ENCODE measurements around the gene CTSL. TPM values are rescaled to one million over a fixed set of nuclear protein-coding genes. Genes with fewer than 3 reads are reported as not detected.
A peak's percentile ranks its signal among the peaks of the same experiment; 100 is the strongest.
"Not testable (repeated sequence)": the region's sequence is repeated elsewhere in the genome, so short reads cannot be mapped to it uniquely, and the experiment has no call there.

The CTSL gene
- total and polyA plus RNA-seq, 4 donors = 156 to 210 (median 180) TPM

DNA sequence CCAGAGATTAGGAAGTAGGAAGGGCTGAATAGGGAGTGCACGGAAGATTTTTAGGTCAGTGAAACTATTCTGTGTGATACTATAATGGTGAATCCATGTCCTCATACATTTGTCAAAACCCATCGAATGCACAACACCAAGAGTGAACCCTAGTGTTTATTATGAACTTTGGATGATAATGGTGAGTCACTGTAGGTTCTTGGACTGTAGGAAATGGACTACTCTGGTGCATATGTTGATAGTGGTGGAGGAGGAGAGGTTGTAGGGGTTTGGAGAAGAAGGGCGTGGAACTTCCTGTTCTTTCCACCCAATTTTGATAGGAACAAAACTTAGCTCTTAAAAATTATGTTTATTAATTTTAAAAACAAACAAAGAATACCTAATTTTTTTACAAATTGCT, 14.3 kb downstream of the CTSL start (continued):
- TF ChIP-seq, protein P1, sequence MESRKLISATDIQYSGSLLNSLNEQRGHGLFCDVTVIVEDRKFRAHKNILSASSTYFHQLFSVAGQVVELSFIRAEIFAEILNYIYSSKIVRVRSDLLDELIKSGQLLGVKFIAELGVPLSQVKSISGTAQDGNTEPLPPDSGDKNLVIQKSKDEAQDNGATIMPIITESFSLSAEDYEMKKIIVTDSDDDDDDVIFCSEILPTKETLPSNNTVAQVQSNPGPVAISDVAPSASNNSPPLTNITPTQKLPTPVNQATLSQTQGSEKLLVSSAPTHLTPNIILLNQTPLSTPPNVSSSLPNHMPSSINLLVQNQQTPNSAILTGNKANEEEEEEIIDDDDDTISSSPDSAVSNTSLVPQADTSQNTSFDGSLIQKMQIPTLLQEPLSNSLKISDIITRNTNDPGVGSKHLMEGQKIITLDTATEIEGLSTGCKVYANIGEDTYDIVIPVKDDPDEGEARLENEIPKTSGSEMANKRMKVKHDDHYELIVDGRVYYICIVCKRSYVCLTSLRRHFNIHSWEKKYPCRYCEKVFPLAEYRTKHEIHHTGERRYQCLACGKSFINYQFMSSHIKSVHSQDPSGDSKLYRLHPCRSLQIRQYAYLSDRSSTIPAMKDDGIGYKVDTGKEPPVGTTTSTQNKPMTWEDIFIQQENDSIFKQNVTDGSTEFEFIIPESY (IDR thresholded peaks at IDR 0.05) = no peak
- TF ChIP-seq, protein P2, sequence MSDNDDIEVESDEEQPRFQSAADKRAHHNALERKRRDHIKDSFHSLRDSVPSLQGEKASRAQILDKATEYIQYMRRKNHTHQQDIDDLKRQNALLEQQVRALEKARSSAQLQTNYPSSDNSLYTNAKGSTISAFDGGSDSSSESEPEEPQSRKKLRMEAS (IDR thresholded peaks at IDR 0.05) = no peak
- no peak for TF ChIP-seq FOXA2 (IDR thresholded peaks at IDR 0.05)
- TF ChIP-seq SP1 (IDR thresholded peaks at IDR 0.05) = no peak
- no peak for TF ChIP-seq JUND (IDR thresholded peaks at IDR 0.05)

DNA sequence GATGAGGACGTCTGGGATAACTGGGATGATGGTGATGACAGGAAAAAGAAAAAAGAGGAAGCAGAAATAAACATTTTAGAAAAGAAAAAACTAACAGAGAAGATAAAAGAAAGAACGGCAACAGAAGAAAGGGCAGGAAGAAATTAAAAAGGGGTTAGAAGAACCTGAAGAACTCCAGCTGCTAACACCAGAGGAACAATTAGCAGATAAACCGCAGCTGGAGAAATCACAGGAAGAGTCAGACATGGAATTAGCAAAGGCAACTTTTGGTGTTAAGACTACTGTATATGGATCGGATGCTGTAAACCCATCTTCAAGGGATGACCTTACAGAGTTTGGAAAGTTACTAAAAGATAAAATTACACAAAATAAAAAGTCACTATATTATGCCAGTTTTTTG, 15.4 kb downstream of the CTSL start:
- Histone ChIP-seq H3K9ac (ENCODE audit: low read depth in 1 of 2, low read length in 2 of 2) (no peak overlapping the region), H3K36me3 (ENCODE audit: control insufficient read depth in 4 of 4, insufficient read depth in 3 of 4, low read depth in 1 of 4, low read length in 3 of 4) (no peaks in the 10 kb centered on the region), H3K9me3 (ENCODE audit: control insufficient read depth in 4 of 4, low read length in 3 of 4) (peaks cover 0 to 8% (median 0%) of the 10 kb centered on the region in 4 donors), H3K4me1 (ENCODE audit: control insufficient read depth in 4 of 4, insufficient read depth in 4 of 4, low read length in 3 of 4) (peaks cover 0 to 8% (median 1%) of the 10 kb centered on the region in 4 donors), H3K4me3 (ENCODE audit: low read depth in 1 of 3, low read length in 3 of 3) (no peak overlapping the region), H3K27me3 (ENCODE audit: control insufficient read depth in 4 of 4, insufficient read depth in 4 of 4, low read length in 3 of 4) (no peaks in the 10 kb centered on the region), H3K27ac (ENCODE audit: low read depth in 1 of 2, low read length in 2 of 2) (no peak overlapping the region)
- DNase-seq (ENCODE audit: low spot score) = no peak
- TF ChIP-seq, protein P1 (IDR thresholded peaks at IDR 0.05) = no peak
- no peak for TF ChIP-seq HNF4A (conservative IDR thresholded peaks at IDR 0.05)
- 67% methylated on average over 4 of the region's 4 CpGs for WGBS

DNA sequence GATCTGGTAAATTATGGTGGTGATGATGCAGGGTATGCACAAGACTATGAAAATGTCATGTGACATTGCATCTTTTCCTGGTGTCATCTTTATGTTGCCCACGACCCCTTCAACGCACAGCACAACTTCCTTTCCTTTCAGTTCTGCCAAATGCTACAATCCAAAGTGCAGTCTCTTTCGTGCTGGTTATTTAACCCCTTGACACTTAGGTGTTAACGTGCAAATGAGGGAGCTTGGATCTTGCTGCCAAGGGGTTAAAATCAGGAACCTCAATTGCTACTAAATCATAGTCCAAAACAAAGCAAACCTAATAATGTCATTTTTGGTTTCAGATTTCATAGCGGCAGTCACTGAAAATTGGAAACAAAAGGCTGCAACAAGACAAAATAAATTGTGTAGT, 16.0 kb downstream of the CTSL start:
- no peak overlapping the region for H3K4me3 ChIP-seq (ENCODE audit: low read depth in 1 of 3, low read length in 3 of 3)
- WGBS = 9% methylated on average over 5 of the region's 5 CpGs
- DNase-seq (ENCODE audit: low spot score) = no peak
- H3K9ac ChIP-seq (ENCODE audit: low read depth in 1 of 2, low read length in 2 of 2) = no peak overlapping the region
- H3K4me1 ChIP-seq (ENCODE audit: control insufficient read depth in 4 of 4, insufficient read depth in 4 of 4, low read length in 3 of 4) = peaks cover 0 to 8% (median 1%) of the 10 kb centered on the region in 4 donors
- TF ChIP-seq RAD21 (IDR thresholded peaks at IDR 0.05) = no peak
- TF ChIP-seq HNF4A (conservative IDR thresholded peaks at IDR 0.05) = peak; percentile 21 to 29
- no peaks in the 10 kb centered on the region for H3K36me3 ChIP-seq (ENCODE audit: control insufficient read depth in 4 of 4, insufficient read depth in 3 of 4, low read depth in 1 of 4, low read length in 3 of 4)
- H3K9me3 ChIP-seq (ENCODE audit: control insufficient read depth in 4 of 4, low read length in 3 of 4) = peaks cover 0 to 8% (median 0%) of the 10 kb centered on the region in 4 donors
- no peak overlapping the region for H3K27ac ChIP-seq (ENCODE audit: low read depth in 1 of 2, low read length in 2 of 2)
- H3K27me3 ChIP-seq (ENCODE audit: control insufficient read depth in 4 of 4, insufficient read depth in 4 of 4, low read length in 3 of 4) = no peaks in the 10 kb centered on the region

DNA sequence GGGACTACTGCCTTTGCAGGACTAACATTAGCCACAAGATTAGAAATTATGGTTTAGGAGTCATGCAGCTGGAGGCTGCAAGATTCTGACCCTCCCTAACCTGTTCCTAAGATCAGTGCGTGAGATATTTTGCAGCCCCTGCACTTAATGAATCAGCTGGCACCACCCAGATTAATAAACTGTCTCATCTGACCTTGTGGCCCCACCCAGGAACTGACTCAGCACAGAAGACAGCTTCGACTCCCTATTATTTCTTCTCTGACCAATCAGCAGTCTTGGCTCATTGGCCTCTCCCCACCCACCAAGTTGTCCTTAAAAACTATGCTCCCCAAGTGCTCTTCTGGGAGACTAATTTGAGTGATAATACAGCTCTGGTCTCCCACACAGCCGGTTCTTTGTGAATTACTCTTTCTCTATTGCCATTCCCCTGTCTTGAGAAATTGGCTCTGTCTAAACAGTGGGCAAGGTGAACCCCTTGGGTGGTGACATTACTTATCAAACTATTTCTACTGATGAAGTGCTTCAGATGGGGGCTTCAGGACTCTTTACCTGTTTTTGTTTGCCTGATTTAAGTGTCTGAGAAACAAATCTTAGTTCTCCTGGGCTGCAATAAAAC, 17.0 kb downstream of the CTSL start:
- H3K9me3 ChIP-seq (ENCODE audit: control insufficient read depth in 4 of 4, low read length in 3 of 4) = peaks cover 0 to 8% (median 0%) of the 10 kb centered on the region in 4 donors
- H3K27ac ChIP-seq (ENCODE audit: low read depth in 1 of 2, low read length in 2 of 2) = no peak overlapping the region
- DNase-seq (ENCODE audit: low spot score) = no peak
- no peaks in the 10 kb centered on the region for H3K36me3 ChIP-seq (ENCODE audit: control insufficient read depth in 4 of 4, insufficient read depth in 3 of 4, low read depth in 1 of 4, low read length in 3 of 4)
- H3K4me3 ChIP-seq (ENCODE audit: low read depth in 1 of 3, low read length in 3 of 3) = no peak overlapping the region
- H3K9ac ChIP-seq (ENCODE audit: low read depth in 1 of 2, low read length in 2 of 2) = no peak overlapping the region
- TF ChIP-seq JUND (IDR thresholded peaks at IDR 0.05) = no peak
- no peak for TF ChIP-seq YY1 (IDR thresholded peaks at IDR 0.05)
- WGBS = 84% methylated on average over 3 of the region's 3 CpGs
- no peaks in the 10 kb centered on the region for H3K27me3 ChIP-seq (ENCODE audit: control insufficient read depth in 4 of 4, insufficient read depth in 4 of 4, low read length in 3 of 4)
- peaks cover 0 to 8% (median 3%) of the 10 kb centered on the region in 4 donors for H3K4me1 ChIP-seq (ENCODE audit: control insufficient read depth in 4 of 4, insufficient read depth in 4 of 4, low read length in 3 of 4)

DNA sequence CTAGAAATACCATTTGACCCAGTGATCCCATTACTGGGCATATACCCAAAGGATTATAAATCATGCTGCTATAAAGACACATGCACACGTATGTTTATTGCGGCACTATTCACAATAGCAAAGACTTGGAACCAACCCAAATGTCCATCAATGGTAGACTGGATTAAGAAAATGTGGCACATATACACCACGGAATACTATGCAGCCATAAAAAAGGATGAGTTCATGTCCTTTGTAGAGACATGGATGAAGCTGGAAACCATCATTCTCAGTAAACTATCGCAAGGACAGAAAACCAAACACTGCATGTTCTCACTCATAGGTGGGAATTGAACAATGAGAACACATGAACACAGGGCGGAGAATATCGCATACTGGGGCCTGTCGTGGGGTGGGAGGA, 18.3 kb downstream of the CTSL start:
- not testable (repeated sequence) for H3K4me3 ChIP-seq (ENCODE audit: low read depth in 1 of 3, low read length in 3 of 3); H3K9ac ChIP-seq (ENCODE audit: low read depth in 1 of 2, low read length in 2 of 2); H3K27me3 ChIP-seq (ENCODE audit: control insufficient read depth in 4 of 4, insufficient read depth in 4 of 4, low read length in 3 of 4); H3K27ac ChIP-seq (ENCODE audit: low read depth in 1 of 2, low read length in 2 of 2); H3K4me1 ChIP-seq (ENCODE audit: control insufficient read depth in 4 of 4, insufficient read depth in 4 of 4, low read length in 3 of 4); H3K36me3 ChIP-seq (ENCODE audit: control insufficient read depth in 4 of 4, insufficient read depth in 3 of 4, low read depth in 1 of 4, low read length in 3 of 4); H3K9me3 ChIP-seq (ENCODE audit: control insufficient read depth in 4 of 4, low read length in 3 of 4); DNase-seq (ENCODE audit: low spot score)
- 96% methylated on average over 5 of the region's 7 CpGs for WGBS

Measured in liver (tissue), 9 donors.